ENCODE data around the gene KRTAP21-2.
"Not testable (repeated sequence)": the region's sequence is repeated elsewhere in the genome, so short reads cannot be mapped to it uniquely, and the experiment has no call there.

KRTAP21-2 gene

DNA sequence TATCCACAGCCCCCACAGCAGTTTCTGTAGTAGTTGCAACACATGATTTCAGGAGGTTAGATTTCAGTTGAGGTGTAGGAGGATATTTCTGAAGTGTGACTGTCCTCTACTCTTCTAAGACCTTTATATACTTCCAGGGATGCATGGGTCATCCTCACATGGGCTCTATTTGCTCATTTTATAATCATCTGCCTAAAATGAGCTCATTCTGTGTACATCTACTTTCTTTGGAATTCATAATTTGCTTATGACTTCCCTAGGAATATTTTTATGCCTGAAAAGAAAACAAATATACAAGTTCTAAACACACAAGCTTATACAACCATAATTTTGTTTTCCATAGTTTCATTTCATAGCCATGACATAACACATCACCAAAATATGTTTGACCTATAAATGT, at the start of gene KRTAP21-2:
TSS of gene KRTAP21-2 (minus strand) at position 101 of the 400 bp plus-strand sequence. CDS start at position 44, 57 bp downstream.
- DNase-seq: no peak

- DNase-seq: no peak
These were observed 46.7 kb upstream of the KRTAP21-2 start for GRCh38 chr21:30793581-30794314.

GRCh38 chr21:30779249-30779648, 32.2 kb upstream of the KRTAP21-2 start:
- no peak for DNase-seq

DNA sequence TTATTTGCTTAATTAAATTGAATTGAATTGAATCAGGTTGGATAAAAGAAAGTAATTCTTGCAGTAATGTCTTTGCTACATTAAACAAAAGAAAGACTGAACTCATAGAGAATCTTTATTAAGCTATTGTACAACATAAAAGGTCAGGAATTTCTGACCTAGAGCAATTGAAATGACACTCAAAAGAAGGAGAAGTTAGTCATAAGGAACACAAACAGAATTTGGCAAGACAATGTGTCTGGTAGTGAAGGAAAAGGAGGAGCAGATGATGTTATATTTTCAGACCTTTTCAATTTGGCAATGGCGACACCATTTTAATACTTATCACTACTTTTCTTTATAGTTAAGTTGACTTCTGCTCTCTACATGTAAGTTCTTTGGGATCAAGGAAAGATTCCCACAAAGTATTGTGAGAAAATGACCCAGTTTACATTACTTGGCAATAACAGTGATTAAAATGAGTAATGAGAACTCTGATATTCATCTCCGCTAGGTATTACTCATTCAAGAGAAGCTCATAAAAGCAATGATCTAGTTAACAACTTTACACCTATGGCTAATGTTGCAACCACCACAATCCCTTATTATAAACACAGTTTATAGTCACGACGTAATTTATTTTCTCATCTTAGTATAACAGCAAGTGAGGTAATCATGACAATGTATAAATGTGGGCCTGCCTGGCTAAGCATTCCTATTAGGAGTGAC, 22.8 kb upstream of the KRTAP21-2 start:
- DNase-seq: no peak

DNA sequence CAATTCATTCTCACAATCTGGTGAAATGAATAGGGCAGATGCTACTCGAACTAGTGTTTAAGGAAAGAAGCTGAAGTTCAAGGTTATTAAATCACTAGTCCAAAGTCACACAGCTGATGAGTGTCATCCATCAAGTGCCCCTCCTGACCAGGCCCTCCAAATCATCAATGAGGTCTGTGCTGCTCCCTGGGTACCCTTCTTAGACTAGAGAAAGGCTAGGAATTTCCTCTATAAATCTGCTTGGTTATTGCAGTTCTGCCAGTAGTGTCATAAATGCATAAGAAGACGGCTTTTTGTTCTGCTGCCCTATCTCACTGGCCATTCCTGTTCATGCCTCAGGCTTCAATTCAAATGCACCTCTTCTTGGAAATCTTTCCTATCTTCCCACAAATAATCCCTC, 13.7 kb upstream of the KRTAP21-2 start:
- no peak for DNase-seq

GRCh38 chr21:30758306-30758705, 11.2 kb upstream of the KRTAP21-2 start:
- DNase-seq: no peak

GRCh38 chr21:30755328-30755727, 8.3 kb upstream of the KRTAP21-2 start, which contains the start of gene KRTAP21-1:
Gene KRTAP21-1, minus strand, starts transcription at chr21:30755428. Its CDS starts 50 bp downstream, at chr21:30755378.
- DNase-seq: not testable (repeated sequence)

DNA sequence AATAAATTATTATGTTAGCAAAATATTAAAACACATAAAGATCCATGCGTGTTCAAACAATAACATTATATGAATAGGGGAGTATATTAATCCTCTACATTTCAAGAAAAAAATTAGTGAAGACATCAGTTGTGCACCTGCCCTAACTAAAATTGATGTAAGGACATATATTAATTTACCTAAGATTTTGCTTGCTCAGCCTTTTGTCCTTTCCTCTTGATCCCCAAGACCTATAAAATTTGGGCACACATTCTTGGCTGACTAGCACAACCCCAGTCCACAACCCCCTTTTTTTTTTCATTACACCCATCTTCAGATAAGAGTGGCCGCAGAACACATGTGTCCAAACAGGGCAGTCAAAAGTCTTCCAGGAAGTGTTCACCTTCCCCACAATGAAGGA, 6.6 kb downstream of the KRTAP21-2 start:
- DNase-seq: no peak

- no peak for DNase-seq
These were observed 14.0 kb downstream of the KRTAP21-2 start for GRCh38 chr21:30733026-30733425.

DNA sequence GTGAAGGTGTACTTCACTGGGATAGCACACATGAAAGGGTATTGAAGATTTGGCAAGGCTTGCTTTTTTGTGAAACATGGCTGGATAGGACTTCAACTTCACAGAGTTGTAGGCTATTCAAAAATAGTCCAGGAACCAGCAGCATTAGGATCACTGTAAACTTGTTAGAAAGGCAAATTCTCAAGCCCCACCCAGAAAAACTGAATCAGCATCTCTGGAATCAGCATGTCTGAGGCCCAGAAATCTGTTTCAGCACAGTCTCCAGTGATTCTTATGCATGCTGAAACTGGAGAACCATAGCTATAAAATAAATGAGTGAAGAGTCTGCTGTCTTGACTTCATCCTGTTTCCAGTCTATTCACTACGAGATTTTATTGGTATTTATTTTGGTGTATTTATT, 20.3 kb downstream of the KRTAP21-2 start:
- no peak for DNase-seq

- no peak for DNase-seq
These were observed 27.7 kb downstream of the KRTAP21-2 start for GRCh38 chr21:30719401-30719800.

DNA sequence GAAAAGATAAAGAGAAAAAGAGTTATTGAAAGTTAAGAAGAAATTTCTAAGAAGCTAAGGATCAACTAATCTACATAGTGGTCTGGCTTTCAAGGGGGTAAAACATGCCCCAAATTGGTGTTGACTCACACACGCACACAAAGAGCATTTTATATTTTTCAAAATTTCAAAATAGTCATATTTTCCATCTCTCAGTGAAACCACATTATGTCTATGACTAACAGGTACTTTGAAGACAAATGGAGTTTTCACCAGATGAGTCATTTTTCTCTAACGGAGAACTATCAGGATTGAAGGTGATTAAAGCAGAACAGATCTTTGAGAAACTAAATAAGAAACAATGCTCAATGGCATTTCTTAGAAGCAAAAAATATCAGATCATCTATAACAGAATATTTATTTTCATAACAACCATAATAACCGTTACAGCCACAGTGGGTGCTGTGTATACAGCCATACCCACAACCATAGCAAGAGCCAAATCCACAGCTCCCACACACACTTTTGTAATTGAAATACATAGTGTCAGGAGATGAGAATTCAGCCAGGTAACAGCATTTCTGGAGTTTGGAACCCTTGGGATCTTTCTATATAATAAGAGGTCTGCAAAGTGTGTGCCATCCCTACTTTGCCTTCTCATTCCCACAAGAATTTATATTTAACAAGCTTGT, 28.7 kb downstream of the KRTAP21-2 start, which contains the start of gene KRTAP21-3:
TSS of gene KRTAP21-3 (minus strand) at position 539 of the 671 bp plus-strand sequence. CDS start at position 521, 18 bp downstream.
- no peak for DNase-seq

GRCh38 chr21:30717105-30717504, 30.0 kb downstream of the KRTAP21-2 start:
- DNase-seq: no peak

GRCh38 chr21:30714946-30715345, 32.1 kb downstream of the KRTAP21-2 start:
- DNase-seq: no peak

GRCh38 chr21:30714456-30714855, 32.6 kb downstream of the KRTAP21-2 start:
- no peak for DNase-seq

- DNase-seq: no peak
These were observed 33.3 kb downstream of the KRTAP21-2 start for GRCh38 chr21:30713766-30714165.

DNA sequence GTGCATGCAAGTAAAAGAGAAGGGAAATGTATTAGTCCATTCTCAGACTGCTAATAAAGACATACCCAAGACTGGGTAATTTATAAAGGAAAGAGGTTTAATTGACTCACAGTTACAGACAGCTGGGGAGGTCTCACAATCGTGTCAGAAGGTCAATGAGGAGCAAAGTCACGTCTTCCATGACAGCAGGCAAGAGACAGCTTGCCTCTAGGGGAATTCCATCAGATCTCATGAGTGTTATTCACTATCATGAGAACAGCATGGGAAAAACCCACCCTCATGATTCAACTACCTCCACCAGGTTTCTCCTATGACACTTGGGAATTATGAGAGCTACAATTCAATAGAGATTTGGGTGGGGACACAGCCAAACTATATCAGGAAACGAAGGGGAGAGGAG, 36.6 kb downstream of the KRTAP21-2 start:
- no peak for DNase-seq

DNA sequence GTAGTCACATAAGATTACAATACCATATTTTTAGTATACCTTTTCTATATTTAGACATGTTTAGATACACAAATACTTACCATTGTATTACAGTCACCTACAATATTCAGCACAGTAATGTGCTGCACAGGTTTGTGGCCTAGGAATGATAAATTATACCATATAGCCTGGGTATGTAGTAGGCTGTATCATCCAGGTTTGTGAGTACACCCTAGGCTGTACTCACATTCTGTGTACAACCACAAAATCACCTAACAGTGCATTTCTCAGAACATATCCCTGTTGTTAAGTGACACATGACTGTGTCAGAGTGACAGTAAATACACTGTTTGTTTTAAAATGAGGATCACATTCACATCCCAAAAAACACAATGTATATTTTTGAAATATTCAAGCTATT, 39.6 kb downstream of the KRTAP21-2 start:
- no peak for DNase-seq
